ENCODE data around the gene DDX24. TPM values are rescaled to one million over a fixed set of nuclear protein-coding genes. Genes with fewer than 3 reads are reported as not detected.

DDX24 gene
- total and polyA plus RNA-seq, 2 of the 8 experiments (the other 6 are each of a cell fraction or from before 2014, with no cell fraction given) = 89.0 to 201 TPM

GRCh38 chr14:94050231-94050880 is 30.6 kb downstream of the DDX24 start:
- H3K56ac ChIP-seq (replicated peaks; ENCODE audit: insufficient read length, low read depth, low read length) = no peak overlapping the region
- H4K91ac ChIP-seq (replicated peaks; ENCODE audit: insufficient read length, low read length) = no peak overlapping the region
- no peak overlapping the region for H2BK15ac ChIP-seq (ENCODE audit: low read length)
- H2AFZ ChIP-seq (ENCODE audit: low read length) = no peak overlapping the region
- peaks cover 2 to 7% of the 10 kb centered on the region in 2 experiments for H4K20me1 ChIP-seq (replicated peaks in 1 of 2; ENCODE audit: control insufficient read depth in 1 of 2, insufficient read depth in 2 of 2, low read length in 2 of 2)
- peaks cover 23 to 78% (median 49%) of the 10 kb centered on the region in 4 experiments for H3K36me3 ChIP-seq (ENCODE audit: control insufficient read depth in 2 of 4, insufficient read depth in 4 of 4, low read length in 3 of 4)
- no peak overlapping the region for H3K23ac ChIP-seq (ENCODE audit: insufficient read length)
- H3K9me3 ChIP-seq (ENCODE audit: insufficient read depth in 2 of 2, low read depth in 1 of 2, low read length in 1 of 2) = no peaks in the 10 kb centered on the region
- H4K5ac ChIP-seq (ENCODE audit: insufficient read length, low read depth, low read length) = no peak overlapping the region
- no peak overlapping the region for H2BK12ac ChIP-seq (ENCODE audit: low read depth, low read length)
- H3K4me3 ChIP-seq (ENCODE audit: extremely low read depth in 1 of 4, insufficient read depth in 2 of 4, low read depth in 3 of 4, low read length in 4 of 4) = no peak overlapping the region
- ChIA-PET CTCF (ENCODE audit: partially characterized antibody) (interaction anchor here (0.6 to 17.4 kb wide), 19 partner anchors 9 to 257 kb away, joined by 3 to 148 read pairs (median 5); partner anchors contain the start of genes DDX24, IFI27L1 and IFI27L2), POLR2A (ENCODE audit: partially characterized antibody) (interaction anchor here (1.4 kb wide), 1 partner anchor 12 kb away, joined by 3 read pairs; no protein-coding TSS in a partner anchor)
- no peak overlapping the region for H3K4me2 ChIP-seq (ENCODE audit: insufficient read depth in 1 of 2, low read depth in 2 of 2, low read length in 2 of 2)
- no peak overlapping the region for H3K9ac ChIP-seq (replicated peaks in 1 of 4; ENCODE audit: extremely low read depth in 1 of 4, low read depth in 3 of 4, low read length in 3 of 4)
- H4K8ac ChIP-seq (ENCODE audit: extremely low read depth, insufficient read depth, low read length) = no peak overlapping the region; the same call in 1 of the 2 replicates
- no peaks in the 10 kb centered on the region; the same call in 1 of the 2 replicates for H3K79me1 ChIP-seq (ENCODE audit: low read depth, low read length)
- no peak overlapping the region for H3K4ac ChIP-seq (replicated peaks; ENCODE audit: insufficient read length, low read depth, low read length)
- no peaks in the 10 kb centered on the region for H3K79me2 ChIP-seq (ENCODE audit: control insufficient read depth in 1 of 2, insufficient read depth in 2 of 2, low read length in 2 of 2)
- H3K4me1 ChIP-seq (replicated peaks in 1 of 4; ENCODE audit: control insufficient read depth in 3 of 4, insufficient read depth in 4 of 4, low read length in 3 of 4) = no peaks in the 10 kb centered on the region; a peak in 1 of 7 replicates
- DNase-seq (ENCODE audit: low read depth in 1 of 2, low spot score in 2 of 2) (peak in 1 of 2 experiments; percentile 22), FAIRE-seq (no peak)
- no peak overlapping the region for H3K14ac ChIP-seq (ENCODE audit: insufficient read length)
- no peaks in the 10 kb centered on the region for H3K23me2 ChIP-seq (ENCODE audit: low read depth, low read length)
- no peaks in the 10 kb centered on the region for H3K27me3 ChIP-seq (replicated peaks in 1 of 4; ENCODE audit: control insufficient read depth in 3 of 4, extremely low read depth in 1 of 4, insufficient read depth in 3 of 4, low read length in 3 of 4)
- H3K18ac ChIP-seq (ENCODE audit: extremely low read depth, low read length) = no peak overlapping the region
- WGBS, 2 experiments (ENCODE audit: extremely low coverage in 1 of 2, insufficient coverage in 1 of 2, insufficient read length in 1 of 2, insufficient replicate concordance in 2 of 2, low coverage in 1 of 2, low lambda C conversion rate in 2 of 2, missing lambda C conversion rate in 1 of 2) = 88% methylated on average over 6 of the region's 6 CpGs; no CpG with 5 or more reads in 1 of the 2 experiments
- no peak overlapping the region for H2AK5ac ChIP-seq (ENCODE audit: low read depth, low read length)
- H2BK120ac ChIP-seq (replicated peaks; ENCODE audit: low read depth, low read length) = no peak overlapping the region
- no peak overlapping the region for H2BK5ac ChIP-seq (ENCODE audit: low read depth, low read length)
- H3K27ac ChIP-seq (ENCODE audit: low read depth, low read length) = no peak overlapping the region
- no peak overlapping the region for H2BK20ac ChIP-seq (ENCODE audit: low read length)
- TF ChIP-seq TEAD4 (IDR thresholded peaks at IDR 0.05; ENCODE audit: low read depth, low read length) = no peak
- TF ChIP-seq, protein P1, sequence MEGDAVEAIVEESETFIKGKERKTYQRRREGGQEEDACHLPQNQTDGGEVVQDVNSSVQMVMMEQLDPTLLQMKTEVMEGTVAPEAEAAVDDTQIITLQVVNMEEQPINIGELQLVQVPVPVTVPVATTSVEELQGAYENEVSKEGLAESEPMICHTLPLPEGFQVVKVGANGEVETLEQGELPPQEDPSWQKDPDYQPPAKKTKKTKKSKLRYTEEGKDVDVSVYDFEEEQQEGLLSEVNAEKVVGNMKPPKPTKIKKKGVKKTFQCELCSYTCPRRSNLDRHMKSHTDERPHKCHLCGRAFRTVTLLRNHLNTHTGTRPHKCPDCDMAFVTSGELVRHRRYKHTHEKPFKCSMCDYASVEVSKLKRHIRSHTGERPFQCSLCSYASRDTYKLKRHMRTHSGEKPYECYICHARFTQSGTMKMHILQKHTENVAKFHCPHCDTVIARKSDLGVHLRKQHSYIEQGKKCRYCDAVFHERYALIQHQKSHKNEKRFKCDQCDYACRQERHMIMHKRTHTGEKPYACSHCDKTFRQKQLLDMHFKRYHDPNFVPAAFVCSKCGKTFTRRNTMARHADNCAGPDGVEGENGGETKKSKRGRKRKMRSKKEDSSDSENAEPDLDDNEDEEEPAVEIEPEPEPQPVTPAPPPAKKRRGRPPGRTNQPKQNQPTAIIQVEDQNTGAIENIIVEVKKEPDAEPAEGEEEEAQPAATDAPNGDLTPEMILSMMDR (IDR thresholded peaks at IDR 0.05; ENCODE audit: control extremely low read depth in 1 of 3, insufficient read depth in 1 of 3, low read depth in 1 of 3, low read length in 3 of 3) = no peak
- TF ChIP-seq BACH1 (IDR thresholded peaks at IDR 0.05; ENCODE audit: low read length) = no peak
- no peak for TF ChIP-seq CBX8 (IDR thresholded peaks at IDR 0.05; ENCODE audit: borderline replicate concordance, low read depth, low read length)
- TF ChIP-seq NRF1 (IDR thresholded peaks at IDR 0.05; ENCODE audit: low read depth, low read length) = no peak
- TF ChIP-seq ZNF274 (IDR thresholded peaks at IDR 0.05; ENCODE audit: borderline replicate concordance, extremely low read depth, low read length) = no peak
- no peak for TF ChIP-seq RXRA (IDR thresholded peaks at IDR 0.05; ENCODE audit: insufficient read depth, low read depth, low read length)
- no peak for TF ChIP-seq SP2 (IDR thresholded peaks at IDR 0.05; ENCODE audit: low read length)
- no peak for TF ChIP-seq PHF8 (conservative IDR thresholded peaks at IDR 0.05; ENCODE audit: low read depth, low read length)
- TF ChIP-seq GABPA (IDR thresholded peaks at IDR 0.05; ENCODE audit: borderline replicate concordance, insufficient read depth, low read length) = no peak
